ENCODE results near the gene SPATA19. TPM values are rescaled to one million over a fixed set of nuclear protein-coding genes. Genes with fewer than 3 reads are reported as not detected.

SPATA19 gene
- total and polyA plus RNA-seq, 2 experiments from 2014 or later: not detected

- Histone ChIP-seq H3K4me2 (no peak overlapping the region), H3F3A (replicated peaks; ENCODE audit: low read depth) (peaks cover 4% of the 10 kb centered on the region), H3K9me2 (ENCODE audit: insufficient read depth) (no peaks in the 10 kb centered on the region), H3K27me3 (ENCODE audit: insufficient read depth) (no peaks in the 10 kb centered on the region), H3K4me3 (no peak overlapping the region), H4K20me1 (replicated peaks; ENCODE audit: insufficient read depth) (no peaks in the 10 kb centered on the region), H3K36me3 (ENCODE audit: insufficient read depth) (no peaks in the 10 kb centered on the region), H3K27ac (ENCODE audit: low read depth) (no peak overlapping the region), H2AFZ (no peak overlapping the region), H3K79me2 (replicated peaks; ENCODE audit: insufficient read depth) (no peaks in the 10 kb centered on the region), H3K4me1 (ENCODE audit: insufficient read depth) (no peaks in the 10 kb centered on the region)
- peaks cover 10% of the 10 kb centered on the region for H3K4me1 Mint-ChIP-seq
- H3K9me3 Mint-ChIP-seq: peaks cover 24% of the 10 kb centered on the region
- no peak overlapping the region for H3K4me3 Mint-ChIP-seq
- peaks cover 9% of the 10 kb centered on the region for H3K36me3 Mint-ChIP-seq (ENCODE audit: low read depth)
- DNase-seq (ENCODE audit: low spot score): no peak
- peaks cover 36% of the 10 kb centered on the region for H3K27me3 Mint-ChIP-seq (ENCODE audit: insufficient read depth, low read depth, poor library complexity)
- TF ChIP-seq ZNF462 (CRISPR knock-in tag; IDR thresholded peaks at IDR 0.05) (no peak), JUNB (IDR thresholded peaks at IDR 0.05; ENCODE audit: unreplicated experiment) (no peak), REST (IDR thresholded peaks at IDR 0.05; ENCODE audit: unreplicated experiment) (no peak), EZH2 (IDR thresholded peaks at IDR 0.05; ENCODE audit: low read depth, unreplicated experiment) (no peak), CREB1 (CRISPR knock-in tag; IDR thresholded peaks at IDR 0.05; ENCODE audit: low read depth) (no peak), ZNF114 (CRISPR knock-in tag; IDR thresholded peaks at IDR 0.05) (no peak)
- H3K27ac Mint-ChIP-seq: no peak overlapping the region
- no peak for ATAC-seq
These were observed 12.1 kb downstream of the SPATA19 start for GRCh38 chr11:133832991-133833897.
